ENCODE data around the gene SLC22A16.
"Not testable (repeated sequence)": the region's sequence is repeated elsewhere in the genome, so short reads cannot be mapped to it uniquely, and the experiment has no call there.

Gene SLC22A16

DNA sequence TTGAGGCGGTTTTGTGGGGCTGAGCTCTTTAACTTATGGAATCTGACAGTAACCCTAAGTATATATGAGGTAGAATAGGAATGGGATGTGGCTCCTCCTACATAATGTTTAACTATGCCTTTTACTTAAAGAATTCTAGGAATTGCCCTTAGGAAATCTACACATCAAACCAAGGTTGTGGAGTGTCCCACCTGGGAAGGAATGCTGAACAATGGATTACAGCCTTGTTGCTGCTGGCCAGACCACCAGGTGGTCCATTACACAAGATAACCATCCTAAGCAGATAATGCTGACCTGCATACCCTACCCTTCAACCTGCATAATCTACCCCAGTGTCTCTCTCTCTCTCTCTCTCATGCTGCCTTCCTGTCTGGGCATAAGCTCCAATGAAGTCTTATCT is 35.0 kb upstream of the SLC22A16 start:
- H3K4me3 ChIP-seq (ENCODE audit: low read depth, low read length), result no peak overlapping the region
- TF ChIP-seq, protein P1, sequence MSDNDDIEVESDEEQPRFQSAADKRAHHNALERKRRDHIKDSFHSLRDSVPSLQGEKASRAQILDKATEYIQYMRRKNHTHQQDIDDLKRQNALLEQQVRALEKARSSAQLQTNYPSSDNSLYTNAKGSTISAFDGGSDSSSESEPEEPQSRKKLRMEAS (IDR thresholded peaks at IDR 0.05; ENCODE audit: low read depth, low read length), result no peak
- TF ChIP-seq POLR2A (IDR thresholded peaks at IDR 0.05; ENCODE audit: extremely low read depth, insufficient read length) (no peak), MYC (IDR thresholded peaks at IDR 0.05; ENCODE audit: low read depth, low read length) (no peak)
- TF ChIP-seq, protein P2, sequence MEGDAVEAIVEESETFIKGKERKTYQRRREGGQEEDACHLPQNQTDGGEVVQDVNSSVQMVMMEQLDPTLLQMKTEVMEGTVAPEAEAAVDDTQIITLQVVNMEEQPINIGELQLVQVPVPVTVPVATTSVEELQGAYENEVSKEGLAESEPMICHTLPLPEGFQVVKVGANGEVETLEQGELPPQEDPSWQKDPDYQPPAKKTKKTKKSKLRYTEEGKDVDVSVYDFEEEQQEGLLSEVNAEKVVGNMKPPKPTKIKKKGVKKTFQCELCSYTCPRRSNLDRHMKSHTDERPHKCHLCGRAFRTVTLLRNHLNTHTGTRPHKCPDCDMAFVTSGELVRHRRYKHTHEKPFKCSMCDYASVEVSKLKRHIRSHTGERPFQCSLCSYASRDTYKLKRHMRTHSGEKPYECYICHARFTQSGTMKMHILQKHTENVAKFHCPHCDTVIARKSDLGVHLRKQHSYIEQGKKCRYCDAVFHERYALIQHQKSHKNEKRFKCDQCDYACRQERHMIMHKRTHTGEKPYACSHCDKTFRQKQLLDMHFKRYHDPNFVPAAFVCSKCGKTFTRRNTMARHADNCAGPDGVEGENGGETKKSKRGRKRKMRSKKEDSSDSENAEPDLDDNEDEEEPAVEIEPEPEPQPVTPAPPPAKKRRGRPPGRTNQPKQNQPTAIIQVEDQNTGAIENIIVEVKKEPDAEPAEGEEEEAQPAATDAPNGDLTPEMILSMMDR (IDR thresholded peaks at IDR 0.05; ENCODE audit: low read depth, low read length), result no peak
- no peak for DNase-seq (ENCODE audit: low read depth)

DNA sequence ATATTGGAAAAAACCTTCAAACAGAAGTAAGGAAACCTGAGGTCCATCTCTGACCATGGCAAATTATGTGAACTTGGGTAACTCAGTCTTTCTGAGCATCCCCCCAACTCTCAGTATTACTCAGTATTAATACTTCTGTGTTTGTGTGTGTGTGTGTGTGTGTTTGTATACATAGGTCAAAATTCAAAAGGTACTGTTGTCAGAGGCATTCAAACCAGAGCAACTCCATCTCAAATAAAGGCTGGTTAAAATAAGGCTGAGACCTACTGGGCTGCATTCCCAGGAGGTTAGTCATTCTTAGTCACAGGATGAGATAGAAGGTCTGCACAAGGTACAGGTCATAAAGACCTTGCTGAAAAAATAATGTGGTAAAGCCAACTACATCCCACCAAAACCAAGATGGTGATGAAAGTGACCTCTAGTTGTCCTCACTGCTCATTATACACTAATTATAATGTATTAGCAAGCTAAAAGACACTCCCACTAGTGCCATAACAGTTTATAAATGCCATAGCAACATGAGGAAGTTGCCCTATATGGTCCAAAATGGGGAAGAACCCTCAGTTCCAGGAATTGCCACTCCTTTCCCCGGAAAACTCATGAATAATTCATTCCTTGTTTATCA is 33.3 kb upstream of the SLC22A16 start:
- H3K4me3 ChIP-seq (ENCODE audit: low read depth, low read length), result no peak overlapping the region
- TF ChIP-seq, protein P1 (IDR thresholded peaks at IDR 0.05; ENCODE audit: low read depth, low read length), result no peak
- no peak for TF ChIP-seq MYC (IDR thresholded peaks at IDR 0.05; ENCODE audit: low read depth, low read length)
- TF ChIP-seq, protein P2 (IDR thresholded peaks at IDR 0.05; ENCODE audit: low read depth, low read length), result no peak
- TF ChIP-seq POLR2A (IDR thresholded peaks at IDR 0.05; ENCODE audit: extremely low read depth, insufficient read length), result no peak
- DNase-seq (ENCODE audit: low read depth), result peak; percentile 73

DNA sequence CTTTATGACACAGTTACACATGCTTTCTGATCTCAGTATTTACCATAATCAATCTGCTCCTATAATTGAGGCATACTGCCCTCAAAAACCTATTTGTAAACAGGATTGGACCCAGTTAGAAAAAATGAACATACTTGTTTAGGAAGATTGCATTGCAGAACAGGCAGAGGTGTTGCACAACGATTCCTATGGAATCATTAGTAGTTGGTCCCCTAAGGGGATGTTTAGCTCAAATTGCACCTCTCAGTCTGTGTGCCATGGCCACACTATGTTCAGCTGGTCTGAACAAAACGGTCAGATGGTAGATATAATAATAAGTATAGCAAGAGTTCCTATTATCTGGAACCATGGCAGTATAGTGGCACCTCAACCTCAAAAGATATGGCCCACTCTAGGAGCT is 28.5 kb upstream of the SLC22A16 start:
- not testable (repeated sequence) for H3K4me3 ChIP-seq (ENCODE audit: low read depth, low read length); DNase-seq (ENCODE audit: low read depth)

DNA sequence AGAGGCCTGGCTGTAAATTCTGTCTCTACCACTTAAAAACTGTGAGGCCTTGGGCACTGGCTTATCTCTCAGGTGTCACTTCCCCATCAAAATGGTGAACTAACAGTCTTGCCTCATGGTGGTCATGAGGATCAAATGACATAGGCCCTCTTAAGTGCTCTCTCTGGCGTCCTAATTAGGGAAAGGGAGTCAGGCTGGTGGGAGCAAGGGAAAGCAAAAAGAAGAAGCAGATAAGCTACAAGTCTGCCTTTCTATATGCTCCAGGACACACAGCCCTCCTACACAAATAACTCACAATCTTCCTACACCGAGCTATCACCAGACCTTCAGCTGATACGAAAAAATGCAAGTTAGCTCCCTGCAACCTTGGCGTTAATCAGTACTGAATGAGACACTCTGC is 19.5 kb upstream of the SLC22A16 start:
- peak; percentile 31 for DNase-seq (ENCODE audit: low read depth)
- H3K4me3 ChIP-seq (ENCODE audit: low read depth, low read length), result no peak overlapping the region
- TF ChIP-seq, protein P1 (IDR thresholded peaks at IDR 0.05; ENCODE audit: low read depth, low read length), result no peak; the same call in 1 of the 2 replicates
- TF ChIP-seq, protein P2 (IDR thresholded peaks at IDR 0.05; ENCODE audit: low read depth, low read length), result no peak
- TF ChIP-seq POLR2A (IDR thresholded peaks at IDR 0.05; ENCODE audit: extremely low read depth, insufficient read length) (no peak), MYC (IDR thresholded peaks at IDR 0.05; ENCODE audit: low read depth, low read length) (no peak)

DNA sequence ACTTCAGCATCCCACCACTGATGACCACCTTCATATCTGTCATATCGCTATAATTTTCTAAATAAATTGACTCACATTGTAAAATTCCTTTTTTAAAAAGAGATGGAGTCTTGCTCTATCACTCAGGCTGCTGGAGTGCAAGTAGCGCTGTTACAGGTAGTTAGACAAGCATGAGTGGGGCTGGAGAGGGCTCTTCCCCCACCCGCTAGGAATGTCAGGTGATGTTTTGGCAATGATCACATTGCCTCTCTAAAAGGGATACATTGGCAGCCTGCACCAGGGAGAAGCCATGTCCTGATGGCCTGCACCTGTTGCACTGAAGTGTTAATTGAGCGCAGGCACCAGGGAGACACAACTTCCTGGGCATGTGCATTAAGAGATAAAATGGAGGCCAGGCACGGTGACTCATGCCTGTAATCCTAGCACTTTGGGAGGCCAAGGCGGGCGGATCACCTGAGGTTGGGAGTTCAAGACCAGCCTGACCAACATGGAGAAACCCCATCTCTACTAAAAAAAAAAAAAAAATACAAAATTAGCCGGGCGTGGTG is 16.9 kb upstream of the SLC22A16 start:
- no peak for TF ChIP-seq POLR2A (IDR thresholded peaks at IDR 0.05; ENCODE audit: extremely low read depth, insufficient read length)
- TF ChIP-seq, protein P2 (IDR thresholded peaks at IDR 0.05; ENCODE audit: low read depth, low read length), result no peak
- TF ChIP-seq, protein P1 (IDR thresholded peaks at IDR 0.05; ENCODE audit: low read depth, low read length), result no peak
- TF ChIP-seq MYC (IDR thresholded peaks at IDR 0.05; ENCODE audit: low read depth, low read length), result no peak
- no peak for DNase-seq (ENCODE audit: low read depth)
- no peak overlapping the region for H3K4me3 ChIP-seq (ENCODE audit: low read depth, low read length)

DNA sequence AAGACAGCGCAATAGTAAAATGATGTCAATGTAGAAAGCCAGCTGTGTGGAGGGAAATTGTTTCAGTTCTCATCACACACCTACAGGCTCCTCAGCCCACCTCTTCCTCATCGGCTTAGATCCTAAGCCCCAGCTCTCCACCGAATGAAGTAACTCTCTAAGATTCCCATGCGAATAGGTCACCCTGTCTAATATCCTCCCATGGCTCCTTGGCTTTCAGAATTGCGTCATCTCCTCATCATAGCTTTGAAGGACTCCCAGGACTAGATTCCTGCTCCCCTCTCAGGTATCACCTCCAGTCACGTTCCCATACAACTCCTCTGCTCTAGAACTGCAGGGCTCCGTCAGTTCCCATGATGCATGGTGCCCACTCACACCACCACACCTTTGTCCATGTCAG is 16.2 kb upstream of the SLC22A16 start:
- TF ChIP-seq, protein P2 (IDR thresholded peaks at IDR 0.05; ENCODE audit: low read depth, low read length), result no peak
- TF ChIP-seq MYC (IDR thresholded peaks at IDR 0.05; ENCODE audit: low read depth, low read length) (no peak), POLR2A (IDR thresholded peaks at IDR 0.05; ENCODE audit: extremely low read depth, insufficient read length) (no peak)
- TF ChIP-seq, protein P1 (IDR thresholded peaks at IDR 0.05; ENCODE audit: low read depth, low read length), result no peak
- DNase-seq (ENCODE audit: low read depth), result no peak
- no peak overlapping the region for H3K4me3 ChIP-seq (ENCODE audit: low read depth, low read length)

Data from NB4 (cell line).